ENCODE results near the gene LRRC55.

Gene LRRC55

DNA sequence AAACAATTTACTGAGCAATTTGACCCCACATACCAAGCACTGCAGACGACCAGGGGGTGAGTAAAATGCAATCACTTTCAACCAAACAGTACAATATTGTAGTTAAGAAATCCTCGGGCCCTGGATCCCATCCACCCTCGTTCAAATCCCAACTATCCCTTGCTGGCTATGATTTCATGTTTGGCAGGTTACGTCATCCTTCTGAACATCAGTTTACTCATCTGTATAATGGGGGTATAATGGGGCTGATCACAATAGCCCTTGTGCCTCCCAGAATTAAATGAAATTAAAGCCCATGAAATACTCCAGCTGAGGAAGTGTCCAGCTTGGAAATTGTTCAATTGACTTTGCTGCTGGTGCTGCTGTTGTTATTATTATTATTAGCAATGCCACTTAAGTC, 34.7 kb downstream of the LRRC55 start:
- H3K9ac ChIP-seq (ENCODE audit: low read length) = no peak overlapping the region
- TF ChIP-seq EZH2phosphoT487 (IDR thresholded peaks at IDR 0.05; ENCODE audit: low read length) (no peak), EZH2 (optimal IDR thresholded peaks at IDR 0.05; ENCODE audit: low read depth, low read length) (no peak)
- TF ChIP-seq, protein P1, sequence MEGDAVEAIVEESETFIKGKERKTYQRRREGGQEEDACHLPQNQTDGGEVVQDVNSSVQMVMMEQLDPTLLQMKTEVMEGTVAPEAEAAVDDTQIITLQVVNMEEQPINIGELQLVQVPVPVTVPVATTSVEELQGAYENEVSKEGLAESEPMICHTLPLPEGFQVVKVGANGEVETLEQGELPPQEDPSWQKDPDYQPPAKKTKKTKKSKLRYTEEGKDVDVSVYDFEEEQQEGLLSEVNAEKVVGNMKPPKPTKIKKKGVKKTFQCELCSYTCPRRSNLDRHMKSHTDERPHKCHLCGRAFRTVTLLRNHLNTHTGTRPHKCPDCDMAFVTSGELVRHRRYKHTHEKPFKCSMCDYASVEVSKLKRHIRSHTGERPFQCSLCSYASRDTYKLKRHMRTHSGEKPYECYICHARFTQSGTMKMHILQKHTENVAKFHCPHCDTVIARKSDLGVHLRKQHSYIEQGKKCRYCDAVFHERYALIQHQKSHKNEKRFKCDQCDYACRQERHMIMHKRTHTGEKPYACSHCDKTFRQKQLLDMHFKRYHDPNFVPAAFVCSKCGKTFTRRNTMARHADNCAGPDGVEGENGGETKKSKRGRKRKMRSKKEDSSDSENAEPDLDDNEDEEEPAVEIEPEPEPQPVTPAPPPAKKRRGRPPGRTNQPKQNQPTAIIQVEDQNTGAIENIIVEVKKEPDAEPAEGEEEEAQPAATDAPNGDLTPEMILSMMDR (IDR thresholded peaks at IDR 0.05; ENCODE audit: low read length) = no peak
- no peaks in the 10 kb centered on the region for H3F3A ChIP-seq (ENCODE audit: insufficient read depth, low read length)
- H3K4me3 ChIP-seq (ENCODE audit: low read length) = no peak overlapping the region
- H3K9me2 ChIP-seq (replicated peaks; ENCODE audit: insufficient read depth, low read length) = no peaks in the 10 kb centered on the region
- no peaks in the 10 kb centered on the region for H3K9me3 ChIP-seq (replicated peaks; ENCODE audit: insufficient read depth, low read length)
- no peak overlapping the region for H3K27ac ChIP-seq (ENCODE audit: low read length)
- no peaks in the 10 kb centered on the region for H3K27me3 ChIP-seq (replicated peaks; ENCODE audit: insufficient read depth, low read length)
- H3K36me3 ChIP-seq (replicated peaks; ENCODE audit: insufficient read depth, low read length) = no peaks in the 10 kb centered on the region
- no peaks in the 10 kb centered on the region for H3K4me1 ChIP-seq (ENCODE audit: low read length)
- DNase-seq = no peak
- H4K20me1 ChIP-seq (ENCODE audit: insufficient read depth, low read length) = no peaks in the 10 kb centered on the region
- no peak overlapping the region for H2AFZ ChIP-seq (ENCODE audit: low read length)
- no peak overlapping the region for H3K4me2 ChIP-seq (ENCODE audit: low read depth, low read length)
- H3K79me2 ChIP-seq (ENCODE audit: low read length) = no peaks in the 10 kb centered on the region

GRCh38 chr11:57217053-57217452, 35.3 kb downstream of the LRRC55 start:
- H3F3A ChIP-seq (ENCODE audit: insufficient read depth, low read length) = no peaks in the 10 kb centered on the region
- H3K4me1 ChIP-seq (ENCODE audit: low read length) = no peaks in the 10 kb centered on the region
- no peaks in the 10 kb centered on the region for H3K27me3 ChIP-seq (replicated peaks; ENCODE audit: insufficient read depth, low read length)
- no peak overlapping the region for H2AFZ ChIP-seq (ENCODE audit: low read length)
- no peak overlapping the region for H3K27ac ChIP-seq (ENCODE audit: low read length)
- no peaks in the 10 kb centered on the region for H4K20me1 ChIP-seq (ENCODE audit: insufficient read depth, low read length)
- no peaks in the 10 kb centered on the region for H3K79me2 ChIP-seq (ENCODE audit: low read length)
- H3K9me3 ChIP-seq (replicated peaks; ENCODE audit: insufficient read depth, low read length) = no peaks in the 10 kb centered on the region
- H3K9me2 ChIP-seq (replicated peaks; ENCODE audit: insufficient read depth, low read length) = no peaks in the 10 kb centered on the region
- H3K9ac ChIP-seq (ENCODE audit: low read length) = no peak overlapping the region
- no peak overlapping the region for H3K4me3 ChIP-seq (ENCODE audit: low read length)
- no peak for DNase-seq
- H3K36me3 ChIP-seq (replicated peaks; ENCODE audit: insufficient read depth, low read length) = no peaks in the 10 kb centered on the region
- TF ChIP-seq, protein P1 (IDR thresholded peaks at IDR 0.05; ENCODE audit: low read length) = no peak
- TF ChIP-seq EZH2 (optimal IDR thresholded peaks at IDR 0.05; ENCODE audit: low read depth, low read length) (no peak), EZH2phosphoT487 (IDR thresholded peaks at IDR 0.05; ENCODE audit: low read length) (no peak)
- no peak overlapping the region for H3K4me2 ChIP-seq (ENCODE audit: low read depth, low read length)

GRCh38 chr11:57219021-57219627, 37.4 kb downstream of the LRRC55 start:
- no peaks in the 10 kb centered on the region for H3K79me2 ChIP-seq (ENCODE audit: low read length)
- no peaks in the 10 kb centered on the region for H3K9me3 ChIP-seq (replicated peaks; ENCODE audit: insufficient read depth, low read length)
- H3K27me3 ChIP-seq (replicated peaks; ENCODE audit: insufficient read depth, low read length) = no peaks in the 10 kb centered on the region
- no peaks in the 10 kb centered on the region for H3K36me3 ChIP-seq (replicated peaks; ENCODE audit: insufficient read depth, low read length)
- no peak overlapping the region for H3K4me2 ChIP-seq (ENCODE audit: low read depth, low read length)
- H3F3A ChIP-seq (ENCODE audit: insufficient read depth, low read length) = no peaks in the 10 kb centered on the region
- no peak overlapping the region for H2AFZ ChIP-seq (ENCODE audit: low read length)
- no peak overlapping the region for H3K4me3 ChIP-seq (ENCODE audit: low read length)
- DNase-seq = no peak
- no peak overlapping the region for H3K27ac ChIP-seq (ENCODE audit: low read length)
- no peak overlapping the region for H3K9ac ChIP-seq (ENCODE audit: low read length)
- H4K20me1 ChIP-seq (ENCODE audit: insufficient read depth, low read length) = no peaks in the 10 kb centered on the region
- no peaks in the 10 kb centered on the region for H3K9me2 ChIP-seq (replicated peaks; ENCODE audit: insufficient read depth, low read length)
- TF ChIP-seq, protein P1 (IDR thresholded peaks at IDR 0.05; ENCODE audit: low read length) = no peak
- TF ChIP-seq EZH2phosphoT487 (IDR thresholded peaks at IDR 0.05; ENCODE audit: low read length) = no peak
- TF ChIP-seq EZH2 (optimal IDR thresholded peaks at IDR 0.05; ENCODE audit: low read depth, low read length) = no peak
- no peaks in the 10 kb centered on the region for H3K4me1 ChIP-seq (ENCODE audit: low read length)

Measured in MM.1S (cell line).